ENCODE data around the gene MAPK9.

The MAPK9 gene

GRCh38 chr5:180204276-180204819, 87.5 kb downstream of the MAPK9 start:
- DNase-seq (ENCODE audit: insufficient read length, low spot score): no peak
- no peak for FAIRE-seq
- TF ChIP-seq POLR2A (IDR thresholded peaks at IDR 0.05; ENCODE audit: low read depth, low read length): no peak

- TF ChIP-seq POLR2A (IDR thresholded peaks at IDR 0.05; ENCODE audit: low read depth, low read length): no peak
- DNase-seq (ENCODE audit: insufficient read length, low spot score): no peak
- FAIRE-seq: no peak
Measured at GRCh38 chr5:180202939-180203573, 88.8 kb downstream of the MAPK9 start.

GRCh38 chr5:180201051-180201987, 90.6 kb downstream of the MAPK9 start:
- DNase-seq (ENCODE audit: insufficient read length, low spot score) (peak; percentile 68), FAIRE-seq (no peak)
- no peak for TF ChIP-seq POLR2A (IDR thresholded peaks at IDR 0.05; ENCODE audit: low read depth, low read length)

GRCh38 chr5:180199390-180199789, 92.5 kb downstream of the MAPK9 start:
- DNase-seq (ENCODE audit: insufficient read length, low spot score): no peak
- no peak for FAIRE-seq
- no peak for TF ChIP-seq POLR2A (IDR thresholded peaks at IDR 0.05; ENCODE audit: low read depth, low read length)

GRCh38 chr5:180198208-180198607, 93.7 kb downstream of the MAPK9 start:
- DNase-seq (ENCODE audit: insufficient read length, low spot score): no peak
- FAIRE-seq: no peak
- no peak for TF ChIP-seq POLR2A (IDR thresholded peaks at IDR 0.05; ENCODE audit: low read depth, low read length)

- FAIRE-seq (no peak), DNase-seq (ENCODE audit: insufficient read length, low spot score) (no peak)
- no peak for TF ChIP-seq POLR2A (IDR thresholded peaks at IDR 0.05; ENCODE audit: low read depth, low read length)
Measured at GRCh38 chr5:180197016-180197702, 94.7 kb downstream of the MAPK9 start.

- DNase-seq (ENCODE audit: insufficient read length, low spot score) (no peak), FAIRE-seq (no peak)
- TF ChIP-seq POLR2A (IDR thresholded peaks at IDR 0.05; ENCODE audit: low read depth, low read length): no peak
Measured at GRCh38 chr5:180194410-180195345, 97.2 kb downstream of the MAPK9 start.

GRCh38 chr5:180193749-180194375, 98.0 kb downstream of the MAPK9 start:
- FAIRE-seq (no peak), DNase-seq (ENCODE audit: insufficient read length, low spot score) (no peak)
- no peak for TF ChIP-seq POLR2A (IDR thresholded peaks at IDR 0.05; ENCODE audit: low read depth, low read length)

GRCh38 chr5:180191716-180192115, 100.2 kb downstream of the MAPK9 start:
- TF ChIP-seq POLR2A (IDR thresholded peaks at IDR 0.05; ENCODE audit: low read depth, low read length): no peak
- DNase-seq (ENCODE audit: insufficient read length, low spot score): no peak

GRCh38 chr5:180187767-180188166, 104.1 kb downstream of the MAPK9 start:
- no peak for FAIRE-seq
- no peak for DNase-seq (ENCODE audit: insufficient read length, low spot score)
- no peak for TF ChIP-seq POLR2A (IDR thresholded peaks at IDR 0.05; ENCODE audit: low read depth, low read length)

More at GRCh38 chr5:180191716-180192115, 100.2 kb downstream of the MAPK9 start:
- no peak for FAIRE-seq
